Measurements from ENCODE around the gene DNAJC1. TPM values are rescaled to one million over a fixed set of nuclear protein-coding genes. Genes with fewer than 3 reads are reported as not detected.

DNAJC1 gene
- polyA plus RNA-seq, 1 donor (not counting 4 experiments of a cell fraction or from before 2014, with no cell fraction given): 24.8 TPM

GRCh38 chr10:21758696-21759095 lies 244.8 kb downstream of the DNAJC1 start:
- peaks cover 0 to 4% of the 10 kb centered on the region in 2 experiments for H3K36me3 ChIP-seq (ENCODE audit: control insufficient read depth in 2 of 2, extremely low read depth in 1 of 2, insufficient read depth in 2 of 2, low read length in 2 of 2)
- no peaks in the 10 kb centered on the region for H3K79me2 ChIP-seq (ENCODE audit: control insufficient read depth, insufficient read depth, low read length)
- no peaks in the 10 kb centered on the region for H3K9me3 ChIP-seq (ENCODE audit: control insufficient read depth, low read depth, low read length)
- H3K4me2 ChIP-seq (ENCODE audit: control insufficient read depth, extremely low read depth, insufficient read depth, low read depth, low read length): no peak overlapping the region
- no peaks in the 10 kb centered on the region for H3K4me1 ChIP-seq (ENCODE audit: control insufficient read depth, extremely low read depth, insufficient read depth, low read length)
- FAIRE-seq (no peak), DNase-seq (ENCODE audit: low read depth, low spot score) (no peak)
- TF ChIP-seq EZH2 (IDR thresholded peaks at IDR 0.05; ENCODE audit: low read length): no peak
- TF ChIP-seq, protein P1, sequence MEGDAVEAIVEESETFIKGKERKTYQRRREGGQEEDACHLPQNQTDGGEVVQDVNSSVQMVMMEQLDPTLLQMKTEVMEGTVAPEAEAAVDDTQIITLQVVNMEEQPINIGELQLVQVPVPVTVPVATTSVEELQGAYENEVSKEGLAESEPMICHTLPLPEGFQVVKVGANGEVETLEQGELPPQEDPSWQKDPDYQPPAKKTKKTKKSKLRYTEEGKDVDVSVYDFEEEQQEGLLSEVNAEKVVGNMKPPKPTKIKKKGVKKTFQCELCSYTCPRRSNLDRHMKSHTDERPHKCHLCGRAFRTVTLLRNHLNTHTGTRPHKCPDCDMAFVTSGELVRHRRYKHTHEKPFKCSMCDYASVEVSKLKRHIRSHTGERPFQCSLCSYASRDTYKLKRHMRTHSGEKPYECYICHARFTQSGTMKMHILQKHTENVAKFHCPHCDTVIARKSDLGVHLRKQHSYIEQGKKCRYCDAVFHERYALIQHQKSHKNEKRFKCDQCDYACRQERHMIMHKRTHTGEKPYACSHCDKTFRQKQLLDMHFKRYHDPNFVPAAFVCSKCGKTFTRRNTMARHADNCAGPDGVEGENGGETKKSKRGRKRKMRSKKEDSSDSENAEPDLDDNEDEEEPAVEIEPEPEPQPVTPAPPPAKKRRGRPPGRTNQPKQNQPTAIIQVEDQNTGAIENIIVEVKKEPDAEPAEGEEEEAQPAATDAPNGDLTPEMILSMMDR (optimal IDR thresholded peaks at IDR 0.05 in 1 of 3, IDR thresholded peaks at IDR 0.05 in 1 of 3, conservative IDR thresholded peaks at IDR 0.05 in 1 of 3; ENCODE audit: extremely low read depth in 1 of 3, insufficient read depth in 2 of 3, low read length in 3 of 3): no peak
- H3K27ac ChIP-seq (ENCODE audit: control insufficient read depth, insufficient read depth, low read length): no peak overlapping the region
- no peaks in the 10 kb centered on the region for H4K20me1 ChIP-seq (ENCODE audit: control insufficient read depth, extremely low read depth, insufficient read depth, low read length)
- H3K9ac ChIP-seq (ENCODE audit: control insufficient read depth, extremely low read depth, insufficient read depth, low read length): no peak overlapping the region
- no peaks in the 10 kb centered on the region for H3K9me1 ChIP-seq (ENCODE audit: control insufficient read depth, extremely low read depth, insufficient read depth, low read length)
- H2AFZ ChIP-seq (ENCODE audit: control insufficient read depth, low read length): no peak overlapping the region
- no peak overlapping the region for H3K4me3 ChIP-seq (ENCODE audit: control insufficient read depth in 2 of 3, extremely low read depth in 1 of 3, insufficient read depth in 2 of 3, low read depth in 1 of 3, low read length in 3 of 3)
- no peaks in the 10 kb centered on the region for H3K27me3 ChIP-seq (ENCODE audit: control insufficient read depth, extremely low read depth, insufficient read depth, low read length)
- dilution Hi-C loops (cut with MboI; ENCODE audit: extremely low pct_ligation_motif_present, low sequenced_read_pairs): no loop called here

DNA sequence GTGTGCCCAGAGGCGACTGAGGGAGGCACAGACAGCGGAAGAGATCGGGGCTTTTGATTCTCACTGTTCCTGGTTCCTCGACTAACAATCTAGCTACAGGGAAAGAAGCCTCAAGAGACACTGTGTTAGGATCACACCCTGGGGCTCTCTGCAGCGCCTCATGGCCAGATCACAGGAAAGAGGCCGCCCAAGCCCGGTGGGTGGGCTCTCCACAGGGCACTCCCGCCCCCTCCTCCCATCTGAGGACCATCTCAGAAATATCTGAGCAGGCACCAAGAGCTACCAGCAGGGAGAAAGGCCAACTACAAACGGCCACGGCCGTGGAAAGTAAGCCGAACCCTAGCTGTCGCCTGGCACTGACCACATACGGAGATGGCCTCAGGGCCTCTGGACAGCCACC lies 245.3 kb downstream of the DNAJC1 start:
- FAIRE-seq: no peak
- TF ChIP-seq, protein P1 (optimal IDR thresholded peaks at IDR 0.05 in 1 of 3, IDR thresholded peaks at IDR 0.05 in 1 of 3, conservative IDR thresholded peaks at IDR 0.05 in 1 of 3; ENCODE audit: extremely low read depth in 1 of 3, insufficient read depth in 2 of 3, low read length in 3 of 3): no peak
- TF ChIP-seq EZH2 (IDR thresholded peaks at IDR 0.05; ENCODE audit: low read length): no peak
- no peak for DNase-seq (ENCODE audit: low read depth, low spot score)
- Histone ChIP-seq H3K79me2 (ENCODE audit: control insufficient read depth, insufficient read depth, low read length) (no peaks in the 10 kb centered on the region), H3K4me3 (ENCODE audit: control insufficient read depth in 2 of 3, extremely low read depth in 1 of 3, insufficient read depth in 2 of 3, low read depth in 1 of 3, low read length in 3 of 3) (no peak overlapping the region), H3K4me2 (ENCODE audit: control insufficient read depth, extremely low read depth, insufficient read depth, low read depth, low read length) (no peak overlapping the region), H3K27ac (ENCODE audit: control insufficient read depth, insufficient read depth, low read length) (no peak overlapping the region), H3K36me3 (ENCODE audit: control insufficient read depth in 2 of 2, extremely low read depth in 1 of 2, insufficient read depth in 2 of 2, low read length in 2 of 2) (peaks cover 0 to 4% of the 10 kb centered on the region in 2 experiments), H2AFZ (ENCODE audit: control insufficient read depth, low read length) (no peak overlapping the region), H3K27me3 (ENCODE audit: control insufficient read depth, extremely low read depth, insufficient read depth, low read length) (no peaks in the 10 kb centered on the region), H4K20me1 (ENCODE audit: control insufficient read depth, extremely low read depth, insufficient read depth, low read length) (no peaks in the 10 kb centered on the region), H3K4me1 (ENCODE audit: control insufficient read depth, extremely low read depth, insufficient read depth, low read length) (no peaks in the 10 kb centered on the region), H3K9ac (ENCODE audit: control insufficient read depth, extremely low read depth, insufficient read depth, low read length) (no peak overlapping the region), H3K9me3 (ENCODE audit: control insufficient read depth, low read depth, low read length) (no peaks in the 10 kb centered on the region), H3K9me1 (ENCODE audit: control insufficient read depth, extremely low read depth, insufficient read depth, low read length) (no peaks in the 10 kb centered on the region)
- dilution Hi-C loops (cut with MboI; ENCODE audit: extremely low pct_ligation_motif_present, low sequenced_read_pairs): no loop called here
